Measurements from ENCODE around the gene ITIH5. TPM values are rescaled to one million over a fixed set of nuclear protein-coding genes. Genes with fewer than 3 reads are reported as not detected.

Gene ITIH5
- total RNA-seq, 1 donor from 2014 or later, result not detected

GRCh38 chr10:7577176-7577575, 89.6 kb downstream of the ITIH5 start:
- Mint-ChIP-seq H3K4me3 (no peak overlapping the region), H3K9me3 (no peaks in the 10 kb centered on the region), H3K27me3 (peaks cover 8% of the 10 kb centered on the region), H3K36me3 (ENCODE audit: low read depth) (no peaks in the 10 kb centered on the region), H3K4me1 (no peaks in the 10 kb centered on the region), H3K27ac (no peak overlapping the region)
- ATAC-seq (ENCODE audit: low read depth), result no peak
- ChIA-PET POLR2A (no interaction called here), CTCF (no interaction called here)
- no peak for DNase-seq
- intact Hi-C loops (cut with micrococcal nuclease), result no loop called here
- TF ChIP-seq, protein P1, sequence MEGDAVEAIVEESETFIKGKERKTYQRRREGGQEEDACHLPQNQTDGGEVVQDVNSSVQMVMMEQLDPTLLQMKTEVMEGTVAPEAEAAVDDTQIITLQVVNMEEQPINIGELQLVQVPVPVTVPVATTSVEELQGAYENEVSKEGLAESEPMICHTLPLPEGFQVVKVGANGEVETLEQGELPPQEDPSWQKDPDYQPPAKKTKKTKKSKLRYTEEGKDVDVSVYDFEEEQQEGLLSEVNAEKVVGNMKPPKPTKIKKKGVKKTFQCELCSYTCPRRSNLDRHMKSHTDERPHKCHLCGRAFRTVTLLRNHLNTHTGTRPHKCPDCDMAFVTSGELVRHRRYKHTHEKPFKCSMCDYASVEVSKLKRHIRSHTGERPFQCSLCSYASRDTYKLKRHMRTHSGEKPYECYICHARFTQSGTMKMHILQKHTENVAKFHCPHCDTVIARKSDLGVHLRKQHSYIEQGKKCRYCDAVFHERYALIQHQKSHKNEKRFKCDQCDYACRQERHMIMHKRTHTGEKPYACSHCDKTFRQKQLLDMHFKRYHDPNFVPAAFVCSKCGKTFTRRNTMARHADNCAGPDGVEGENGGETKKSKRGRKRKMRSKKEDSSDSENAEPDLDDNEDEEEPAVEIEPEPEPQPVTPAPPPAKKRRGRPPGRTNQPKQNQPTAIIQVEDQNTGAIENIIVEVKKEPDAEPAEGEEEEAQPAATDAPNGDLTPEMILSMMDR (IDR thresholded peaks at IDR 0.05), result no peak

GRCh38 chr10:7576340-7576739, 90.4 kb downstream of the ITIH5 start:
- Mint-ChIP-seq H3K27me3 (peaks cover 8% of the 10 kb centered on the region), H3K4me1 (no peaks in the 10 kb centered on the region), H3K36me3 (ENCODE audit: low read depth) (no peaks in the 10 kb centered on the region), H3K9me3 (no peaks in the 10 kb centered on the region), H3K4me3 (no peak overlapping the region), H3K27ac (no peak overlapping the region)
- intact Hi-C loops (cut with micrococcal nuclease), result no loop called here
- DNase-seq (no peak), ATAC-seq (ENCODE audit: low read depth) (no peak)
- TF ChIP-seq, protein P1 (IDR thresholded peaks at IDR 0.05), result no peak
- CTCF ChIA-PET, result no interaction called here
- POLR2A ChIA-PET, result no interaction called here

- TF ChIP-seq, protein P1 (IDR thresholded peaks at IDR 0.05), result no peak
- Mint-ChIP-seq H3K27me3 (peaks cover 6% of the 10 kb centered on the region), H3K9me3 (no peaks in the 10 kb centered on the region), H3K27ac (no peak overlapping the region), H3K36me3 (ENCODE audit: low read depth) (no peaks in the 10 kb centered on the region), H3K4me1 (no peaks in the 10 kb centered on the region), H3K4me3 (no peak overlapping the region)
- ChIA-PET CTCF (no interaction called here), POLR2A (no interaction called here)
- no peak for ATAC-seq (ENCODE audit: low read depth)
- intact Hi-C loops (cut with micrococcal nuclease), result no loop called here
- DNase-seq, result no peak
Observed at GRCh38 chr10:7572391-7572790, 94.4 kb downstream of the ITIH5 start.

DNA sequence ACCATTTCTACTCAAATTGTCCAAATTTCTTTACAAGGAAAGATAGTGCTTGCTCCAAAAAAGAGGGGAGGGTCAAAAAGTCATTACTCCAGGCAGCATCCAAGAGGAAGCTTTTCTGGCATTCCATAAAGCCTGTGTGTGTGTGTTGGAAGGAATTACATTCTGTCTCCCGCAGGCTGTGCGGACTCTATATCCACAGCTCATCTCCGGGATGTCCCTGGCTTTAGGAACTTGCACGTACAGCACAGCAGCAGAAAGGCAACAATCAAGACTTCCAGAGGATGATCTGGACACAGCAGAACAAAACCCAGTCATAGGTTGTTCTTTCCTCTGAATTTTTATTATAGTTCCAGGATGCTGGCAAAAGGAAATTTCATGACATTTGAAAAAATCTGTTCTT, 94.8 kb downstream of the ITIH5 start:
- intact Hi-C loops (cut with micrococcal nuclease), result no loop called here
- no peak overlapping the region for H3K27ac Mint-ChIP-seq
- ChIA-PET CTCF (no interaction called here), POLR2A (no interaction called here)
- TF ChIP-seq, protein P1 (IDR thresholded peaks at IDR 0.05), result no peak
- H3K4me3 Mint-ChIP-seq, result no peak overlapping the region
- H3K36me3 Mint-ChIP-seq (ENCODE audit: low read depth), result no peaks in the 10 kb centered on the region
- H3K27me3 Mint-ChIP-seq, result peaks cover 6% of the 10 kb centered on the region
- no peak for ATAC-seq (ENCODE audit: low read depth)
- DNase-seq, result no peak
- no peaks in the 10 kb centered on the region for H3K9me3 Mint-ChIP-seq
- H3K4me1 Mint-ChIP-seq, result no peaks in the 10 kb centered on the region

- no peaks in the 10 kb centered on the region for H3K9me3 Mint-ChIP-seq
- H3K4me3 Mint-ChIP-seq, result no peak overlapping the region
- no peak overlapping the region for H3K27ac Mint-ChIP-seq
- ChIA-PET CTCF (no interaction called here), POLR2A (no interaction called here)
- ATAC-seq (ENCODE audit: low read depth), result no peak
- DNase-seq, result no peak
- intact Hi-C loops (cut with micrococcal nuclease), result no loop called here
- no peaks in the 10 kb centered on the region for H3K4me1 Mint-ChIP-seq
- H3K27me3 Mint-ChIP-seq, result no peaks in the 10 kb centered on the region
- no peaks in the 10 kb centered on the region for H3K36me3 Mint-ChIP-seq (ENCODE audit: low read depth)
- TF ChIP-seq, protein P1 (IDR thresholded peaks at IDR 0.05), result no peak
Observed at GRCh38 chr10:7567911-7568620, 98.7 kb downstream of the ITIH5 start.

Measured in activated B cell treated with CpG ODN at 0.5 μM for 24 hours (primary cell).